Measurements from ENCODE around the gene TSPAN7.

DNA sequence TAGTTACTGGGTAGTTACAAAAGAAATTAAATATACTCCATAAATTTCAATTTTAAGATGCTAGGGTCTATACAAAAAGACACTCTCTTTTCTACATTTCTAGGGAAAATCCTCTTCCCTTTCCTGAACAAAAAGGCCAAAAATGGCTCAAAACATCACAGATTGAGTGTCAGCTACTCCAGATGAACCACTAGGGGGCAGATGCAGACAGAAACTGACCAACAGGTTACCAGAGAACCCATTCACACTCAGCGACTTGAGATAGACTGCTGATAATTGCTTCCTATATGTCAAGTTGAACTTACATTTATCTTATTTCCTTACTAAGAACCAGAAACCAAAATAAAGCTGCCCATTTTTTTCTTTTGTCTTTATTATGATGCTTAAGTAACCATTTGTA lies 156.5 kb downstream of the TSPAN7 start:
- no peak for TF ChIP-seq POLR2A (IDR thresholded peaks at IDR 0.05; ENCODE audit: low read length)
- TF ChIP-seq GATA1 (IDR thresholded peaks at IDR 0.05; ENCODE audit: low read depth, low read length) = no peak
